ENCODE data around the gene CCR6.

The CCR6 gene

DNA sequence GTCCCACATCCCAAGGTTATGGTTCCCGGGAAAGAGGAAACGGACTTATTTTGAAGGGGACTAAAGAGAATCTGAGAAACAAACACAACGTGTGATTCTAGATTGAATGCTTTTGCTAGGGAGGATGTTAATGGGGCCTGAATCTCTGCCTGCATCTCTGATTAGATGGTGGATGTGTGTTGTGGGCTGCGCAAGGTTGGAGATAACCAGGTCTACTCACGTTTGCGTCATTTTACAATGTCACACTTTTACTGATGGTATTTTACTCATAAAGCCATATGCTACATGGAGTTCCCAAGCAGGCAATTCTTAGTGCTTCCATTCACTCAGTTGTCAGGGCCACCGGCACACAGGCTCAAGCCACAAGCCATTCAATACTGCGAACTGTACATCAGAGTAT, 23.2 kb upstream of the CCR6 start:
- no peak for DNase-seq

DNA sequence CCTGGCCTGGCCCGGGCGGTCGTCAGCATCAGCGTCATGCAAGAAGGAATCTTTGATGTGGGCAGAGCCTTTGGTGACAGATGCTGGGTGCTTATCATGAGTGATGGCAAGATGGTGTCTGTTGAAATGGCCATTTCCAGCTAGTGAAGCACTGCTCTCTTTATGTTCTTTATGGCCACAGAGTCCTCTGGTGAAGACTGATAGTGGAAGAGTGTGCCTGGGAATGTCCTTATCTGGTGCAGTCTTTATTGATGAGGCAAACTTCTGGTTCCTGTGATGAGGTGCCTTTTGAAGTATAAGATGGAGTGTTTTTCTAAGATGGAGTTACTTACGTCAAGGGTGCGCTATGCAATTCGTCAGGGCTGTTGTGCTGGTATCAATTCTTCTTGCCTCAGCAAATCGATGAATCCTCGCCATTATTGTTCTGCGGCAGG, 22.6 kb upstream of the CCR6 start:
- no peak for DNase-seq

DNA sequence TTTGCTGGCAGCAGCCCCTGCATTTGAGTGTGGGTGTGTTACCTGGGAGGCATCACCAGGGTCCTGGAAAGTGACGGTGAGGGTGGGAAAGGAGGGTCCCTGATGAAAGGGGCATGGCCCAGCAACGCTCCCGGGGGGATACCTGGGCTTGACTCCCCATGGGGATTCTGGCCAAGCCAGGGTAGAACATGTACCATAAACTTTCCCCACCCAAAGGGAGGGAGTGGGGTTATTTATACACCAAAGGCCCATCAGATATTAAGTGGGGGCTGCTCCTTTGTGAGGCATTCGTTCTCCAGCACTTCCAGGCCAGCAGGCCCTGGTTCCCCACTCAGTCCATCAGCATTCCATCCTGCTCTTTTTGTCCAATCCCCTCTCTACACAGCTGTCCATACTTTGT, 20.6 kb upstream of the CCR6 start:
- DNase-seq: no peak

DNA sequence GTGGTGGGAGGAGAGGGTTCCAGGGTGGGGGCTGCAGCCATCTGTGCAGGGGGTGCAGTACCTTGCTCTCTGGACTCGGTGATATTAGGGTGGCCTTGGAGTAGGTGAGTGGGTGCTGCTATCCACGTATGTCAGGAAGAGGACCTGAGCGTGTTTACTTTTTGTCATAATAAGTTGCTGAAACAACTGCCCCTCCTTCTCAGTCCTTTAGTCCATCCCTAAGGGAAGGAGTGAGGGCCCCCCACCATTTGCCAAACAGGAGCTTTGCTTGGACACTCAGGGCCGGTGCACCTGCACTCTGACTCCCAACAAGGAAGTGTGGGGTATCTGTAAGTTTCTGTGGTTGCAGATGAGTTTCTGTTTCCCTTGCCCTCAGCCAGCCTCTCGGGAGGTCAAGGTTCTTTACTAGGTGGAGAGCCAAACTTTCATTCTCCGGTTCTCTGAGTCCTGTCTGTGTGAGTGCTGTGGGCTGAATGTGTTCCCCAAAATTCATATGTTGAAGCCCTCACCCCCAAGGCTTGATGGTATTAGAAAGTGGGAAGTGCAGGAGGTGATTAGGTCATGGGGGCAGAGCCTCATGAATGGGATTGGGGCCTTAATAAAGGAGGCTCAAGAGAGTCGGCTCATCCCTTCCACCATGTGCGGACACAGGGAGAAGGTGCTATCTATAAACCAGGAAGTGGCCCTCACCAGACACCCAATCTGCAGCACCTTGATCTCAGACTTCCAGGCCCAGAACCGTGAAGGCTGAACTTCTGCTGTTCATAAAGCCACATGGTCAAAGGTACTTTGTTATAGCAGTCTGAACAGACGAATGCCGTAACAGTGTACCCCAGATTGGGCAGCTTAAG, 19.6 kb upstream of the CCR6 start:
- no peak for DNase-seq

DNA sequence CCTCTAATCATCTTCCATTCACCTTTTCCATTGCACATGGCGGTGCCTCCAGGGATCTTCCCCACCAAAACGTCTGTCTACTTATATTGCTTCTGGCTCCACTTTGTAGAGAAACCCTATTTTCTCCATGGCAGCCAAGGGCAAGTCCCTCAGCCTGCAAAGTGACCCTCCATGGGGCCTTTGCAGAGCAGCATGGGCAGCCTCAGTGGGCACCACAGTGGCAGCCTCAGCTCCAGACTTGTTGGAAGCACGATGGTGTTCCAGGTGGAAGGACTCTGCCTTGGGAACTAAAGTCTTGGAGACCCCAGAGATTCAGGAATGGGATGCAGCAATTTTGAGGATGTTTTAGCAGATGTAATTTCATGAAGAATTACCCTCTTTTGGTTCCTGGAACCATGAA, 18.5 kb upstream of the CCR6 start:
- no peak for DNase-seq

DNA sequence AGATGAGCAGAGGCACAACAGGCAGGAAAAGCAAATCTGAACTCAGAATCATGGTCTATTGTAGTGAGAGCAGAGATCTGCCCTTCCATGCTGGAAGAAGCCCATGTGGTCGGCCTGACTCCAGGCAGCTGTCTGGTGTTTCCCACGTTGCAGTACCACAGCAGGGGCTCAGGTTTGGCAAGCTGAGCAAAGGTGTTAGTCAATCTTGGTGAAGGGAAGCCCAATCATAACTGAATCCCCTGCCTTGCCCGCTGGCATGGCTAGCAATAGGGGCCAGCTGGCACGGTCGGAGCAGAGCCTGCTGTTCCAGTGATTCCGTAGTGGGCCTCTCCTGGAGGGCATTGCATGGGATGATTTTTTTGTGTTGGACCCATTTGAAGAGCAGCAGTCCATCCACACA, 17.8 kb upstream of the CCR6 start:
- no peak for DNase-seq

DNA sequence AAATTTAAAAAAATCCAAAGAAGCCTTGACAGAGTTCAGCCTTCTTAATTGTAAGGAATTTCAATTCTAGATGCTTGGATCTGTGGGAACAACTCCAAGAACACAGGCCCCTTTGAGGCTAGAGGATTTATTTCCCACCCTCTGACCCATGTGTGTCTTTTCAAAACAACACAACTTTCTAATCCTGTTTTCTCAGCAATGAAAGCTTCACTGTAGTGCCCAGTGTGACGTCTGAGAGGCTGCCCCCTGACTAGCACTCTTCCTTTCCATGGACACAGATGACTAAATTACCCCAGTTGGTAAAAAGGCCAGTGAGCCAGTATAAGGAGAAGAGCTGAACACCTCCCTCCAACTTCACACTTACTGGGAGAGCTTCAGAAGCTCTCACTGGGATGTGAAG, 16.5 kb upstream of the CCR6 start:
- no peak for DNase-seq

DNA sequence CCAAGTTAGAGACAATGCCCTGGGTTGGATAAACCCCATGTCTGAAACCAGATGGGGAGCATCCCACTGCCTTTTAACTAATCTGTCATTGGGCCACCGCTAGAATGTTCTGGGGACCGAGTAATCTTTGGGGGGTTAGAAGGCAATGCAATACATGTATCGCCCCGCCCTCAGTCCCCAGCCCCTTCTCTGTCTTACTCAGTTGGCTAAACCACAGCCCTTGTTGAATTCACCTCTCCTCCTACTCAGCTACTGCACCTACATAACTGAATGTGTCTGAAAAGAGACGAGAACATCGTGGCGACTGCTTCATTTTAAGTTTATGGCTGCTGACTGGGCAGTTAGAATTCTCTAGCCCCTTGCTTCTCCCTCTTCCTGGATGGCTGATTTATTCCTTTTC, 15.1 kb upstream of the CCR6 start:
- DNase-seq: no peak

DNA sequence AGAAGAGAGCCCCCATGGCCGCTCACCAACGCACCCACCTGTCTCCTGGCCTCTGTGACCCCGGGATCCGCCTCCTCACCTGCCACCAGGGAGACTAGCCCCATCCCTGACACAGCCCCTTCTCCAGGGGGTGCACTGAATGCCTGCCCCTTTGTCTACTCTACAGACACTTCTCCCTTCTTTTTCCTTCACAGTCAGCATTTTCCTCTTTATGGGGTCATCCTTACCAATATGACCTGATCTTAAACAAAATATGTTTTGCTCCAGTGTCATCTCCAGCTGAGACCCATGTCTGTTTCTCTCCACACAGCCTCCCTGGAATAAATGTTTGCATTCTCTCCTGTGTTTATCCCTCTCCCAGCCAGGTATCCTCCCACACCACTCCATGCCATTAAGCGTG, 14.6 kb upstream of the CCR6 start:
- DNase-seq: no peak

DNA sequence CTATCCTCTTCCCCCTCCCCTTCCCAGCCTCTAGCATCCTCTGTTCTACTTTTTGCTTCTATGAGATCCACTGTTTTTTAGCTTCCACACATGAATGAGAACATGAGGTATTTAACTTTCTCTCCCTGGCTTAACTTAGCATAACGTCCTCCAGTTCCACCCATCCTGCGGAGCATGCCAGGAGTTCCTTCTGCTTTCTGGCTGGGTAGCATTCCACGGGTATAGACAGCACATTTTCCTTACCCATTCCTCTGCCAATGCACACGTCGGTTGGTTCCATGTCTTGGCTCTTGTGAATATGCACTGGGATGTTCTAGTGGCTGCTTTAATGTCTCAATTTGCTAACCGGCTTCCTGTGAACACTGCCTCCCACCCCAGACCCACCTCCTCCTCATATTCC, 13.2 kb upstream of the CCR6 start:
- DNase-seq: no peak

DNA sequence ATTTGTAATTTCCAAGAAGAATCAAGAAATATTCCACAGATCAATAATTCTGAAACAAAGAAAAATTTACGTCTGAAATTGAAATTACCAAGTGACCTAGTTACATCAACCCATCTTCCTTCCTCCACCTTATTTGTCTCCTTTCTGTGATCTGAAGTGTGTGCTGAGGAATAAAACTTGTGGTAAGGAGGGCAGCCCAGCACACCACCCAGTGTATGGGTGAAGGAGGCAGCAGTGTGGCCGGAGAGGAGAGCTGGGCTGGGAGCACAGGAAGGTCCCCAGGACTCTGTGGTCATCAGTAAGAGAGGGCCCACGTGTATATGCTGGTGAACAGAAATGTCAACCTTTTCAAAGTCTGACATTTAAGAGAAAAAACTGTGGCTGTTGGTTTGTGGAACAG, 11.3 kb upstream of the CCR6 start:
- no peak for DNase-seq

DNA sequence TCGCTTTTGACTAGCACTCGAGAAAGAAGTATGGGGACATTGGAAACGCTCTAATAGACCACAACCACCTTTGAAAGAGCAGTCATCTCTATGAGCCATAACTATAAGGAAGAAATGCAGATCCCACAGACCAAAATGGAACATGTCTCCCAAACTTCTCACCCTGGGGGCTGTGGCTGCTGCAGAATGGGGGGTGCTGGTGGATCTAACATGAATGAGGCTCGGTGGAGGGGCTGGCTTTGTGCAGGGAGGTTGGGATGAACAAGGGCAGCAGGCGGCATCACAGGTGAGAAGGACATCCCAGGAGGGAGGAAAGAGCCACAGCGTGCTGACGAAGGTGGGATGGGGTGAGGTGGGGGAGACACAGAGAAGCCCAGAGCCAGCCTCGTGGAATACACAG, 10.5 kb upstream of the CCR6 start:
- DNase-seq: no peak

DNA sequence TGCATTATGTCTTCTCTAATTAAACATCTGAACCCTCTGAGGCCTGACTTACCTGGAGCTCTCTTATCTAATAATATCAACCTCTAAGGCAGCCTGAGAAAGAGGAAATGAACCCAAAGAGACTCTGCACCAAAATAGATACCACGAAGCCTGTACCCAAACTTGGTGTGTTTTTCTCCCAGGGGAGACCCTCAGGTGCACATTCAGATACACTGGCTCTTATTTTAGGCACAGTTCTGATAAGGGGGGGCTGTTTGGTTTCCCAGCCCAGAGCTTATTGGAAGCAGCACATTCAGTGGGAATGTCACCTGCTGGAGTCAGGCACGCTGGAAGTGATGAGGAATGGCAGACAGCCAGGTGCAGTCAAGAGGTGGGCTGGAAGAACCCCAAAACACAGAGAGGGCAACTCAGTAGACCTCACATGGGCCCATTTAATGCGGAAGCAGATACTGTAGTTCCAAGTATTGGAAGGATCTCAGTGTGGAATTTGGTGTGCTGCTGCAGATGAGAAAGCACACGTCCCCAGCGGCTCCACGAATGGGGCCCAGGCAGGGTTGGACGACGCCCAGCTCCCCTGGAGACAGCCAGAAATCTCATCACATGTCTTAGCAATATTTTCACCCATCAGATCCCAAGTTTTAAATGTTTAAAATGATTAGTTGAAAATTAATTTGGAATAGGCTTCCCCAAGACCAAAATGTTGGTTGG, 9.7 kb upstream of the CCR6 start:
- DNase-seq: no peak

DNA sequence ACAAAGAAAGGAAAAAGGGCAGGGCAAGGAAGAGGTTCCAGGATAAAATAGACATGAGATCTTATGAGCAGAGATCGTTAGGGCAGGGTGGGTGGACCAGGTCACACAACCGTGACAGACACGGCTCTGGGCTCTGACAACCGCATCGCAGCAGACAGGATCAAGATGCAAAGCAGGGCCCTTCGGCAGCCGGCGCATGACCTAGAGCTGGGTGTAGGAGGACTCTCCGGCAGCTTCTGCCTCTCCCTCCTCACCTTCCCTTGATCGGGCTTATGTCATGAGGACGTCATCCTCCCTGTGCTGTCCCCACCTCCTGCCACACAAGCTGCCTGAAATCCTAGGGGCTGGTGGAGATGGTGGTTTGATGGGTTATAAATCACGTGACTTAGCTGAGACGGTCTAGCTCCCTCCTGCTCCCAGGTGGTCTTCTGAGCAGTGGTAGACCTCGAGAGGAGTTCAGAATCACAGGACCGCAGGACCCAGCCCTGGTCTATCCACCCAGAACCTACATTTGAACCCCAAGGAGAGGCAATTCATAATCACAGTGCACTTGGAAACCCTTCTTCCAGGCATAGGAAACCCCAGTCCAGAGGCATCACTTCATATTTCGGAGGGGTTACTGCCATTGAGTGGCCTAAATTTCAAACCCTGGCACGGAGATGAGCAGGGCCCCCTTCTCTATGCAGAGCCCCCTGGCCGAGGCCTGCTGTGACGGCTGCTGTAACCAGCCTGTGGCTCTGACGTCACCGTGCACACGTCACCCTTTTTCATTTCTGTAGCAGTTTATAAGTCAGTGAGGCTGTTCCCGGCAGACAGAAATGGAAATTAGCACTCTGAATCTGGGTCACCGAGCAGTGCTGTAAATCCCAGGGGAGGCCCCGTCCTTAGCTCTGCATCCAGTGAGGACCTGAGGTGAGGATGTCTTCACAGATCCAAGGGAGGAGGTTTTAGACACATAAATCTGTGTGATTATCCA, 8.7 kb upstream of the CCR6 start:
- DNase-seq: peak; percentile 65

DNA sequence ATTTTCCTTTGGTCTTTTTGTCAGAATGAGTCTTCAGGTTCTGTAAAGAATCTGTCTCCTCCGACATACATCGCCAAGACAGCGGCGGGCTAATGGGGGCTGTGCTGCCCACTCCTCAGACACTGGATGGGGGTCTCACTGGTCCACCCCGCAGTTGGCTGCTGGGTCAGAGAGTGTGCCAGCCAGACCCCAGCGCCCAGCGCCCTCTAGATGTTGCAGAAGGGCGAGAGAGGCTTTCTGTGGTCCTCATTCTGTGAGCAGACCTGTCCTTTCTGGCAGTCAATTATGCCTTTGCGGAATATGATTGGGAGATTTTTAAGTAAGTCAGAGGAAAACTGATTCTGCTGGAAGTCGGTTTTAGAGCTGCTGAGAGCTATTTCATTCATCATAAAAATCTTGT, 7.8 kb upstream of the CCR6 start:
- no peak for DNase-seq

DNA sequence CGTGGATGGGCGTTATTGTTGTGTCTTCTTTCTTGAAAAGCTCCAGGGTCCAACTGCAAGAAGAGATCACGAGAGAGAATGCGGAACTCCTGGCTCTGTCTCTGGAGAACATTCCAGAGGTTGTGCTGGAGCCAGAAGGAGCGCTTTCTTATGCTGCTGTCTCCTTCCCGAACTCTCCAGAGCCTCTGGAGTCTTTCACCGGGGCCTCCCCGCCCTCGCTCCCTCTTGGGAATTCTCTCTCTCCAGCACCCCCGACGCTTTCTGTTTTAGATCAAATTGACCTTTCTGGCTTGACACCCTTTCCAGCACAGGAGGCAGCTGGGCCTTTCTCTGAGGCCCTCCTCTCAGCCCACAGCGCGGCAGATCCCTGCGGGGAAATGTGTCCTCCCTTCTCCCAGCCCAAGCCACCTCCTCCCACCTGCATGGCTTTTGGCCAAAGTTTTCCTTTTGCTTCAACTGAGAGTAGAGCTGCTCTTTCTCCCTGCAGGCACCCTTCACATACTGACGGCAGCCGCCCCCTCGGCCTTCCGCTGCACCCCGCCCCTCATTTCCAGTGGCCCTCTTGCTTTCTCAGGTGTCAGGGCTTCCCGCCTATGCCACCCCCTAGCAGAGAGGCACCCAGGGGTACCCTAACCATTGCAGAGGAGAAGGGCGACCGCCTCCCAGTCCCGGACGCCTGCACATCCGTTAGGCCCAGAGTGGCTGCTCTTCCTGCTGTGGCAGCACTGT, 6.6 kb upstream of the CCR6 start:
- DNase-seq: no peak

DNA sequence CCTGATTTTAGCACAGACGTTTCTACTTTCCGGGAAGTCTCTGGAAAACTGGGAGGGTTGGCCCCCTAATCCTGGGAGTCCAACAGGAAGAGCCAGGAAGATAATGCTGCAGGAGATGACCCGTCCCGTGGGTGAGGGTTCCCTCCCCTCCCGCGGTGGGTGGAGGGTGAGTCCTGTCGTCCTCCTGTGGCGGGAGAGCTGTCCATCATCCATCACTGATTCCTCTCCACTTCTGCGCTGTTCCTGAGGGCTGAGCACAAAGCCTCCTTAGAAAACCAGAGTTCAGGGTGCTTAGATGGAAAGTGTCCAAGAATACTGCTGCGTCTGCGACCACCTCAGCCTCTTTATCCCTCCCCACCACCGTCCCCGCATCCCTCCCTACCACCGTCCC, 6.1 kb upstream of the CCR6 start:
- no peak for DNase-seq

DNA sequence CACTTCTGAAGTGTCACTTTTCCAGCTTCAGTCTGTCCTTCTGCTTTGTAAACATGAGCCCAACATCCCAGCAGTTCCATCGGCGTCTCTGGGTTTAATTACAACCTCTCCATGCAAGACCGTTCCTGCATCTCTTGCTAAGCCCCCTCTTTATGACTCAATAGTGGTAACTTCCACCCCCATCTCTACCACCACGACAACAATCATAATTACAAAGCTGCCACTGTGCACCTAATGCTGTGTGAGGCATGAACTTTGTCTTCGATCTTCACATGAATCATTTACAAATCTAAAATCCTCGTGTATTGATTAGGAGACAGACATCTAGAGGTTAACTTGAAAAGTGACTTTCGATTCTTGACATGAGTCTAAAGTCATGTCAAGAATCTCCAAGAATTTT, 4.9 kb upstream of the CCR6 start:
- no peak for DNase-seq

DNA sequence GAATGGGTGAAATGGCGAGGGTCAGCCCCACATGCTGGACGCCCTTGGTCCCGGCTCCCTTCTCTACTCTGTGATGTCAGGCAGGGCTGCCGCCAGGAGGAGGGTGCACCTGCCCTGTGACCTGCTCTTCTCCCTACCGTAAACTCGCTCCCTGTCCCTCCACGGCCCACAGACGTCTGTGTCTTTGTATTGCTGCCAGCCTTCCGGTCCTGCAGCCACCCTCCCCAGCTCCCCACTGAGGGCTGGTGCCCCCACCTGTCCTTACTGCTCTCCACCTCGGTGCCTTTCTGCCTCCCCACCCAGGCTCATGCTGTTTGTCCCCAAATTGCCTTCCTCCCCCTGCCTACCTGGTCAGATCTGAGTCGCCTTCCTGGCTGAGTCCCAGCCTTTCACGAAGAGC, 4.1 kb upstream of the CCR6 start:
- no peak for DNase-seq

DNA sequence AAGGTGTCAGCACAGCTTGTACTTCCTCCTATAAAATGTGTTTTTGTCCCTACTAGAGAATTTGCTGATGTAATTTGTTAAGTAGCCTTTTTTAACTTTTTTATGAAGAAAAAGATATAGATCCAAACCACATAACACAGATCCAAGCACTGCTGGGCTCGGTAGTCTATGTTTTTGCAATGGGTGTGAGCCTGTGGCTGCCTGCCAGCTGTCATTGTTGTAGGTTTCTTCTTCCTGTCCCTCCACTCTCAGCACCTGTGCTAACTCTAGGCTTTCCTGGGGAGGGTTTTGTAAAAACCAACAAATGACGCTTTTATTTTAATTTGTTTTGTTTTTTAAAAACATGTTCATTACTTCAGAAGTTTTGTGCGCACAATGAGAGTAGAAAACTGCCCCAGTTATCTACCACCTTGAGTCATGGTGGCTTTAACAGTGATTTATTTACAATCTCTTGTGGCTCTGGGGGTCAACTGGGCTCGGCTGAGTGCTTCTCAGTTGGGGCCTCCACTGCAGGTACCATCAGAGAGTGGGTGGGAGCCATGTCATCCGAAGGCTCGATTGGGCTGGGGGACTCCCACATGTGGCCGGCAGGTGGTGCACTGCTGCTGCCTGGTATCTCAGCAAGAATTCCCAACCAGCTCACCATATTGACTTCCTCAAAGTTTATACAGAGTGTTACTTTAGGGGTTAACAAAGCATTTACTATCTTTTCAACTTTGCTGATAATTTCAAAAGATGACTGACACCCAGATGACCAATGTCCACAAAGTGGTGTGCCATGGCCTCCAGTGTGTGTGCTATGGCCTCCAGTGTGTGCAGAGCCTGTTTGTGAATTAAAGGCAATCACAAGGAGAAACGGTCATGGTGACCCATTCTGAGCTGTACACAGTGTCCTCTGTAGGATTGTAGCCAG, 3.0 kb upstream of the CCR6 start:
- no peak for DNase-seq

DNA sequence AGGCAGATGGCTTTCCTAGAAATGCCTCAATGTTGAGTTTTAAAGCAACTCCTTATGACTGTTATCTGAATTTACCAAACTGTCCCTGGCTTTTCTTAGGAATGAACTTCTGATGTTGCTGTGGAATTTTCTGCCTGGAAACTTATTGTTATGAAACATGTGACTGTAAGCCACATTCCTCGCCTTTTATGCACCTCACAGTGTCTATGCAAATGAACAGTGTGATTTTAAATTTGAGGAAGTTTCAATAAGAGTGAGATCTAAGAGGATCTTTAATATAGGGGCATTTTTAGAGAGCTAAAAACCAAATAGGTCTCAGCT, 2.4 kb upstream of the CCR6 start:
- DNase-seq: no peak

DNA sequence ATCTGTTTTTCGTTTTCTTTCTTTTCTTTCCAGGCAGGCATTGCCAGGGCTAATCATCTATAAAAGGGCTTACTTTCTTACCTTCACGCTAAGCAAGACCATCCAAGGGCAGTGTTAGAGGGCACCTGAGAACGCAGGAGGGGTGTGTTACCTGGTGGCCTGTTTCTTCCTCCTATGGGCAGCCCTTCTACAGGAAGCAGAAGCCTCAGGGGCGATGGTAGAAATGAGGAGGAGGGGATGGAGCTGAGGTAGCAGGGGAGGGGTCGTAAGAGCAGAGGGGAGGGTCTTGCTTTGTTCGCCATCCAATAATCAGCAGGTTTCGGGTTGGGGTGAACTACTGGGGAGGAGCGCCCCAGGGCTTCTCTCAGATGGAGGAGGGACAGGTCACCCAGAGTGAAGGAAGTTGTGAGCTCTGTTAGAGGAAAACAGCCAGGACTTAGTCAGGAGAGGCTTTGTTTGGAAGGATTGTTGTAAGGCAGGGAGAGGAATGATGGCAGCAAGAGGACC, 1.5 kb upstream of the CCR6 start:
- DNase-seq: no peak
